ENCODE results near the gene CFDP1.
A peak's percentile ranks its signal among the peaks of the same experiment; 100 is the strongest.

Gene CFDP1

DNA sequence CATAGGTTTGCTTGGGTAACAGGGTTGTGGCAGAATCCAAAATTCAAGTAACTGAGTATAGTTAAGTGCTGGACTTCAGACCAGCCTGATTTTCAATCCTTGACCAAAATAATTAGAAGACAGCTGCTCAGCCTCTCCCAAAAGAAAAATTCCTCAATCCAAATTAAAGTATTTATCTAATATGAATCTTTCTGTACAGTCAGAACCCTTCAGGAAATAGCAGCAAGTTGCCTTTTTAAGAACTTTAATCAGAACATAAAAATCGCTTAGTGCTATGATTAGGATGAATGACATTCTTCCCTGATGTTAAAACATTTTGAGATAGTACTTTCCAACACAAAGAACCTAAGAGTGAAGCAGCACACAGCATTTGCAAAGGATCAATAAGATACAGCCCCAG, 50.2 kb downstream of the CFDP1 start:
- Histone ChIP-seq H3K9me3 (no peaks in the 10 kb centered on the region), H3K27me3 (no peaks in the 10 kb centered on the region), H3K27ac (no peak overlapping the region), H3K36me3 (no peaks in the 10 kb centered on the region), H3K4me3 (no peak overlapping the region), H3K4me1 (peaks cover 0 to 16% (median 9%) of the 10 kb centered on the region in 4 donors)
- intact Hi-C loops (cut with DNase I; ENCODE audit: low total_unique reads): loop anchor here (5.0 kb wide), 1 partner anchor 156 kb away; no protein-coding TSS in a partner anchor
- TF ChIP-seq, protein P1, sequence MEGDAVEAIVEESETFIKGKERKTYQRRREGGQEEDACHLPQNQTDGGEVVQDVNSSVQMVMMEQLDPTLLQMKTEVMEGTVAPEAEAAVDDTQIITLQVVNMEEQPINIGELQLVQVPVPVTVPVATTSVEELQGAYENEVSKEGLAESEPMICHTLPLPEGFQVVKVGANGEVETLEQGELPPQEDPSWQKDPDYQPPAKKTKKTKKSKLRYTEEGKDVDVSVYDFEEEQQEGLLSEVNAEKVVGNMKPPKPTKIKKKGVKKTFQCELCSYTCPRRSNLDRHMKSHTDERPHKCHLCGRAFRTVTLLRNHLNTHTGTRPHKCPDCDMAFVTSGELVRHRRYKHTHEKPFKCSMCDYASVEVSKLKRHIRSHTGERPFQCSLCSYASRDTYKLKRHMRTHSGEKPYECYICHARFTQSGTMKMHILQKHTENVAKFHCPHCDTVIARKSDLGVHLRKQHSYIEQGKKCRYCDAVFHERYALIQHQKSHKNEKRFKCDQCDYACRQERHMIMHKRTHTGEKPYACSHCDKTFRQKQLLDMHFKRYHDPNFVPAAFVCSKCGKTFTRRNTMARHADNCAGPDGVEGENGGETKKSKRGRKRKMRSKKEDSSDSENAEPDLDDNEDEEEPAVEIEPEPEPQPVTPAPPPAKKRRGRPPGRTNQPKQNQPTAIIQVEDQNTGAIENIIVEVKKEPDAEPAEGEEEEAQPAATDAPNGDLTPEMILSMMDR (IDR thresholded peaks at IDR 0.05): no peak
- no peak for DNase-seq

DNA sequence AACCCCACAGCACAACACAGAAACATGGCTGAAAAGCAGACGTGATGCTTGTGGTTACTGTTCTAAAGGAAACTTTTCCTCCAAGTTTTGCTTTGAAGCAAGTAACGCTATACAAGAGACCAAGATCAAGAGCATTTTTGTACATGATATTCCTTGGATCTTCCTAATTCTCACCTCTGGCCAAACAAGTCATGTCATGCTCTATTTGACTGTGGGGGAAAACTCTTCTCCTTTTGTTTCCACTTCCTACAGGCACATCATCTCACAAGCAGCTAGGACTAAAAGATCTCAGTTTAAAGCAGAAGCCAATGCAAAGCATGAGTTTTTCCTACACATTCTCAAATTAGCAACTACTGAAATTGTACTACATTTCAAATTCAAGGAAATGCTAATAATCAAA, 50.7 kb downstream of the CFDP1 start:
- no peaks in the 10 kb centered on the region for H3K27me3 ChIP-seq
- intact Hi-C loops (cut with DNase I; ENCODE audit: low total_unique reads): loop anchor here (5.0 kb wide), 1 partner anchor 155 kb away; no protein-coding TSS in a partner anchor

DNA sequence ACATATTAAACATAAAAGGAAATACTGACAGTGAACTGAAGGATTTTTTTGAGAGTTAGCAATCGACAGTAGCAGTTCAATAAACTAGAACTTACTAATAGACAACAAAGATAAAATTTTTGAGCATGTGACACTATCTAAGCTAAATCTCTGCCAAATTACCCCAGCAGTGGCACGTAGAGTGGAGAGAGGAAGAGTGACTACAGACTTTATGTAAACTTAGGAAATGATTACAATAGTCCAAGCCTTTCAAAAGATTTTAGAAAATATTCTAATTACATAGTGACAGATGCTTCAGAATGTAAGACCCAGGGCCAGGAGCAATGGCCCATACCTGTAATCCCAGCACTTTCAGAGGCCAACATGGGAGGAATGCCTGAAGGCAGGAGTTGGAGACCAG, 52.4 kb downstream of the CFDP1 start:
- H3K4me1 ChIP-seq: peaks cover 0 to 14% (median 8%) of the 10 kb centered on the region in 4 donors
- intact Hi-C loops (cut with DNase I; ENCODE audit: low total_unique reads): loop anchor here (5.0 kb wide), 1 partner anchor 154 kb away; no protein-coding TSS in a partner anchor

More for the DNA sequence above, 50.7 kb downstream of the CFDP1 start:
- H3K4me1 ChIP-seq: peaks cover 0 to 14% (median 8%) of the 10 kb centered on the region in 4 donors
- H3K4me3 ChIP-seq: no peak overlapping the region
- H3K27ac ChIP-seq: no peak overlapping the region
- no peak for DNase-seq
- TF ChIP-seq, protein P1 (IDR thresholded peaks at IDR 0.05): no peak
- H3K36me3 ChIP-seq: no peaks in the 10 kb centered on the region
- no peaks in the 10 kb centered on the region for H3K9me3 ChIP-seq

DNA sequence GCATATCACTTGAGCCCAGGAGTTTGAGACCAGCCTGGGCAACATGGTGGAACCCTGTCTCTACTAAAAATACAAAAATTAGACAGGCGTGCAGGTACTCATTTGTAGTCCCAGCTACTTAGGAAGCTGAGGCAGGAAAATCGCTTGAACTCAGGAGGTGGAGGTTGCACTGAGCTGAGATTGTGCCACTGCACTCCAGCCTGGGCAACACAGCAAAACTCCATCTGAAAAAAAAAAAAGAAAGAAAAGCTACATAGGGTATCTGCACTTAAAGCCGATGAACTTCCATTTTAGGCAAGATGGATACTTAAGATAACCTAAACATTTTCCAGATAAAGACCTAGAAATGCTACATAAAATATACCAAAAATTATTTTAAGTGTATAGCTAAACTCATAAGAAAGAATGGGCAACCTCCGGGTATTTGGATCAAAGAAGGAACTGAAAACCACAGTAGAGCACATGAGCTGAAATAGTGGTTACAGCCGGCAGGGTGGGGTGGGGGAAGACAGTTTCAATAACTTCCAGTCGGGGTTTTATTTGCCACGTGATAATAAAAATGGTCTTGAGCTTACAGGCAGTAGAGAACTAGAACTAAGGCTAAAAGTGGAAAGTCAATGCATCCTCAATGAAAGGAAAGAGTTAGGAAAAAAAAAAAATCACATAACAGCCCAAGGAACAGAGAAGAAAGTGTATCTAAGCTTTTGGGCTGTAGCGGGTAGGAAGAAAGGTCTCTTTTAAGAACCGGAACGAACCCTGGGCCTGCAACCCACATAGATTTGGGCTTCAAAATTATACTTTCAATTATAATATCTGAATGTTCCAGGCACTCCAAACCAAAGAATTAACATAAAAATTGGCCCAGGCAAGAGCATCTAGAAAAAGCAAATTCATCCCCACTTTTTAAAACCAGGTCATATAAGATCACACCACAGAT, 53.1 kb downstream of the CFDP1 start:
- Histone ChIP-seq H3K4me3 (no peak overlapping the region), H3K4me1 (peaks cover 0 to 14% (median 5%) of the 10 kb centered on the region in 4 donors), H3K27ac (peak overlapping the region in 1 of 2 donors; percentile 30), H3K36me3 (no peaks in the 10 kb centered on the region), H3K9me3 (no peaks in the 10 kb centered on the region), H3K27me3 (no peaks in the 10 kb centered on the region)
- no peak for DNase-seq
- TF ChIP-seq, protein P1 (IDR thresholded peaks at IDR 0.05): no peak
- intact Hi-C loops (cut with DNase I; ENCODE audit: low total_unique reads): loop anchor here (5.0 to 10.0 kb wide), 2 partner anchors 65 to 153 kb away; no protein-coding TSS in a partner anchor

More for the DNA sequence above, 52.4 kb downstream of the CFDP1 start:
- no peaks in the 10 kb centered on the region for H3K27me3 ChIP-seq
- no peak overlapping the region for H3K4me3 ChIP-seq
- DNase-seq: no peak
- TF ChIP-seq, protein P1 (IDR thresholded peaks at IDR 0.05): no peak
- H3K36me3 ChIP-seq: no peaks in the 10 kb centered on the region
- peak overlapping the region; percentile 21 to 30 for H3K27ac ChIP-seq
- no peaks in the 10 kb centered on the region for H3K9me3 ChIP-seq

DNA sequence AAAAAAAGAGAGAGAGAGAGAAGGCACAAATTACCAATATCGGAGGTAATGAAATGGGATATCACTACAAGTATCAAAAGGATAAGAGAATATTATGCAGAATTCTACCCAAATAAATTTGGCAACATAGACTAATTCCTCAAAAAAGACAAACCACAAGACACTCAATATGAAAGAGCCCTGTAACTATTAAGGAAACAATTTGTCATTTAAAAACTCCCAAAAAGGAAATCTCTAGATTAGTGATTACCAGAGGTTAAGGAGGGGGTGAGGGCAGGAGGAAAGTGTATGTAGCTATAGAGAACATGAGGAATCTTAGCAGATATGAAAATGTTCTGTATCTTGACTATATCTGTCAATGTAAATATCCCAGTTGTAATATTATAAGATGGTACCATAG, 54.0 kb downstream of the CFDP1 start:
- TF ChIP-seq, protein P1 (IDR thresholded peaks at IDR 0.05): no peak
- no peak overlapping the region for H3K27ac ChIP-seq
- no peak overlapping the region for H3K4me3 ChIP-seq
- H3K27me3 ChIP-seq: no peaks in the 10 kb centered on the region
- no peaks in the 10 kb centered on the region for H3K9me3 ChIP-seq
- H3K4me1 ChIP-seq: peaks cover 0 to 14% (median 4%) of the 10 kb centered on the region in 4 donors
- no peaks in the 10 kb centered on the region for H3K36me3 ChIP-seq
- intact Hi-C loops (cut with DNase I; ENCODE audit: low total_unique reads): loop anchor here (10.0 kb wide), 1 partner anchor 65 kb away; no protein-coding TSS in a partner anchor
- no peak for DNase-seq

Data from tibial artery (tissue), 4 donors.